ENCODE results near the gene UPF3B.
A peak's percentile ranks its signal among the peaks of the same experiment; 100 is the strongest.
"Not testable (repeated sequence)": the region's sequence is repeated elsewhere in the genome, so short reads cannot be mapped to it uniquely, and the experiment has no call there.

UPF3B gene, protein sequence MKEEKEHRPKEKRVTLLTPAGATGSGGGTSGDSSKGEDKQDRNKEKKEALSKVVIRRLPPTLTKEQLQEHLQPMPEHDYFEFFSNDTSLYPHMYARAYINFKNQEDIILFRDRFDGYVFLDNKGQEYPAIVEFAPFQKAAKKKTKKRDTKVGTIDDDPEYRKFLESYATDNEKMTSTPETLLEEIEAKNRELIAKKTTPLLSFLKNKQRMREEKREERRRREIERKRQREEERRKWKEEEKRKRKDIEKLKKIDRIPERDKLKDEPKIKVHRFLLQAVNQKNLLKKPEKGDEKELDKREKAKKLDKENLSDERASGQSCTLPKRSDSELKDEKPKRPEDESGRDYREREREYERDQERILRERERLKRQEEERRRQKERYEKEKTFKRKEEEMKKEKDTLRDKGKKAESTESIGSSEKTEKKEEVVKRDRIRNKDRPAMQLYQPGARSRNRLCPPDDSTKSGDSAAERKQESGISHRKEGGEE

DNA sequence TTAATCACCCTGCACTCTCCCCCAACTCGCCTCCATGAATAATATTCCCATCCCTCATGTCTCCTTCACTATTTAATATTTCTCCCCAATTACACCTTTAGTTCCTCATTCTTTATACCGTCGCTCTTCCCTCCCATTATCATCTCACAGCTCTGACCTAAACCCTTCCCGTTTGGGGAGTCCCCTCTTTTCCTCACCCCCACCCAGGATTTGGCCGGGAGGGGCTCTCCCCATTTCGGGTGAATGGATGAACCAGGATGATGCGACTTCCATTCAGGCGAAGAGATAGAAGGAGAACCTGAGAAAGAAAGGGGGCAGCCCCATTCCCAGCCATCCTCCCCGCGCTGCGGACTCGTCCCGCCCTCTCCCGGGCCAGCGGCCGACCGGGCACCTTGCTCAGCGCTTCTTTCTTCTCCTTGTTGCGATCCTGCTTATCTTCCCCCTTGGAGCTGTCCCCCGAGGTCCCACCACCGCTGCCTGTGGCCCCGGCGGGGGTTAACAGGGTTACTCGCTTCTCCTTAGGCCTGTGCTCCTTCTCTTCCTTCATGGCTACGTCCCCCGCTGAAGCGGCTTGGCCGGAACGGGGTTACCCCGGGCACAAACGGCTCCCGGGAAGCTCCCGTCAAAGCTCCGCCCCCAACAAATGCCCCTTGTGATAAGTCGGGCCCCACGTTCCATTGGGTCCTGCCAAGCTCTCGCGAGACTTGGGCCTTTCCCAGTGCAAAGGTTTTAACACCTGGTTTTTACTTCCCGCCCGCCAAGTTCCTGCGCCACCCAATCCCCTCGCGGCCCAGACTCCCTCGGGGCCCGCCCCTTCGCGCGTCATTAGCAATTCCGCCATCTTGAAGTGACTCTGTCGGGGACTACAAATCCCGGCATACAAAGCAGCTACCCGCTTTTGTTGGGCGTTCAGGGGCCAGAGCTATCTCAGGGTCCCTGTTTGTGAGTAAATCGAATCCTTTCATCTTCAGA is at the start of gene UPF3B:
TSS of gene UPF3B (minus strand) at position 582 of the 972 bp plus-strand sequence. CDS start at position 547, 35 bp downstream.
- DNase-seq = peak; percentile 93

DNA sequence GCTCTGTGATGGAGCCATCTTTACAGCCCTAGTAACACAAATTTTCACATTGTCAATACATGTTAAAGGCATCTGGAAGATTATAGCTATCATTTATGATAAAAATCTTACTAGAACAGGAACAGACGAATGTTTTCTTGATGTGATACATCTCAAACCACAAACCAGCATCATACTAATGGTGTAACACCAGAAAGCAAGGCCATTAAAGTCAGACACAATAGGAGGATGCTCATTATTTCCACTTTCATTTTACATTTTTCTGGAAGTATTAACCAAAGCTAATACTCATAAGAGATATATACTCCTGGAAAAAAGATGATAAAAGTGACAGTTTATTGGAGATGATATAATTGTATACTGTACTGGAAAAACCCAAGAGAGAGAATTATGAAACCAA is 48.2 kb upstream of the UPF3B start:
- no peak for DNase-seq

DNA sequence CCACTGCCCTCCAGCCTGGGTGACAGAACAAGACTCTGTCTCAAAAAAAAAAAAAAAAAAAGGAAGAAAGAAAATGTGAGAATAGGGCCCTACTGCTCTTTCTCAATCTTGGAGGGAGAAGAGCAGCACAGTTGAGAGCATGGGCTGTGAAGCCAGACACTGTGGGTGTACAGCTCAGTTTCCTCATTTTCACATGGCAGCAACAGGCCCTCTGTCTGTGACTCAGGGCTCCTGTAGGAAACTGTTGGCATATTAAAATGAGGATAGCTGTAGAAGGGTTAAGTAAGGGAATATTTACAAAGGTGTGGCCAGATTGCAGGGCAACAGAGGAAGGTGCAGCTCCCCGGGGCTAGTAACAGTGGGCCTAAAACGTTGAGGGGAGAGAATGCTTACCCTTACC is 46.4 kb upstream of the UPF3B start:
- DNase-seq = no peak

DNA sequence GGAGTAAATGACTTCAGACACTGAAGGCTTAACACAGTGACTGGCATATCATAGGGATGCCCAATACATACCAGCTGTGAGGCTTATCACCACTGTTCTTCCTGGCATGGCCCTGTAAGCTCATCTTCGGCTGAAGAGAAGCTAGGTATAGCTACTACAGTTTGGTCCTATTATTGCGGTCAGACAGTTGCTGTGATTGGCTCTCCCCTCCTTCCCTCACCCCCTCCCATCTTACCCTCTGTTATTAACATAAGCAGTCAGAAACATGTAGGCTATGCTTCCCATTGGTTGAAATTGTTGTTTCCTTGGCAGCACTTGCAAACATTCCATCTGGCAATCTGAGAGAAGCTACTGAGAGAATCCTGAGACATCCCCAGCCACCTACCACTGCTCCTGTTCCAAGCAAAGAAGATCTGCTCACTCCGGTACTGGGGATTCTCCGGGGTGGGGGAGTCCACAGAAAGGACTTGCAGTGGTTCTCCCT is 43.1 kb upstream of the UPF3B start, which contains the start of gene AKAP14:
TSS of gene AKAP14 (plus strand) at position 51 of the 484 bp plus-strand sequence. CDS start 7,331 bp downstream, outside the sequence.
- DNase-seq = no peak

DNA sequence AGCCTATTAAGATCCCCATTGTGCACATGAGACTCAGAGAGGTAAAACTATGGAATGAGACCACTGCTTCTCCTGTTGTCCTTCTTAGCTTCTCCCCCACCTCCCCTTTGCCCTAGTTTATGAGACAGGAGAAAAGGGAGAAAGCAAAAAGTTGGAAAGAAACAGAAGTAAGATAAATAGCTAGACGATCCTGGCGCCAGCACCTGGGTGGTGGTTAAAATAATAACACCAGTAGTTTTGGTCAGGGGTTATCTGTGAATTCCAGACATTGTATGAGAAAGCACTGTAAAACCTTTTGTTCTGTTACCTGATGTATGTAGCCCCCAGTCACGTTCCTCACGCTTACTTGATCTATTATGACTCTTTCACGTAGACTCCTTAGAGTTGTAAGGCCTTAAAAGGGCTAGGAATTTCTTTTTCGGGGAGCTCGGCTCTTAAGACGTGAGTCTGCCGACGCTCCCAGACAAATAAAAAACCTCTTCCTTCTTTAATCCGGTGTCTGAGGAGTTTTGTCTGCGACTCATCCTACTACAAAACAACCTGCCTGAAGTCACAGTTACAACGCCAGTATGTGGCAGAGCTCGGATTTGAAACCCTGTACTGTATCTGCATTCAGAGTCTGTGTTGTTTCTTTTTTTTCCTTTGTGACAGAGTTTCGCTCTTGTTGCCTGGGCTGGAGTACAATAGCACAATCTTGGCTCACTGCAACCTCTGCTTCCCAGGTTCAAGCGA is 39.4 kb upstream of the UPF3B start:
- not testable (repeated sequence) for DNase-seq

DNA sequence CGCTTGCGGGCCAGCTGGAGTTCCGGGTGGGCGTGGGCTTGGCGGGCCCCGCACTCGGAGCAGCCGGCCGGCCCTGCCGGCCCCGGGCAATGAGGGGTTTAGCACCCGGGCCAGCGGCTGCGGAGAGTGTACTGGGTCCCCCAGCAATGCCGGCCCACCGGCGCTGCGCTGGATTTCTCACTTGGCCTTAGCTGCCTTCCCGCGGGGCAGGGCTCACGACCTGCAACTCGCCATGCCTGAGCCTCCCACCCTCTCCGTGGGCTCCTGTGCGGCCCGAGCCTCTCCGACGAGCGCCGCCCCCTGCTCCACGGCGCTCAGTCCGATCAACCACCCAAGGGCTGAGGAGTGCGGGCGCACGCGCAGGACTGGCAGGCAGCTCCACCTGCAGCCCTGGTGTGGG is 37.9 kb upstream of the UPF3B start:
- not testable (repeated sequence) for DNase-seq

DNA sequence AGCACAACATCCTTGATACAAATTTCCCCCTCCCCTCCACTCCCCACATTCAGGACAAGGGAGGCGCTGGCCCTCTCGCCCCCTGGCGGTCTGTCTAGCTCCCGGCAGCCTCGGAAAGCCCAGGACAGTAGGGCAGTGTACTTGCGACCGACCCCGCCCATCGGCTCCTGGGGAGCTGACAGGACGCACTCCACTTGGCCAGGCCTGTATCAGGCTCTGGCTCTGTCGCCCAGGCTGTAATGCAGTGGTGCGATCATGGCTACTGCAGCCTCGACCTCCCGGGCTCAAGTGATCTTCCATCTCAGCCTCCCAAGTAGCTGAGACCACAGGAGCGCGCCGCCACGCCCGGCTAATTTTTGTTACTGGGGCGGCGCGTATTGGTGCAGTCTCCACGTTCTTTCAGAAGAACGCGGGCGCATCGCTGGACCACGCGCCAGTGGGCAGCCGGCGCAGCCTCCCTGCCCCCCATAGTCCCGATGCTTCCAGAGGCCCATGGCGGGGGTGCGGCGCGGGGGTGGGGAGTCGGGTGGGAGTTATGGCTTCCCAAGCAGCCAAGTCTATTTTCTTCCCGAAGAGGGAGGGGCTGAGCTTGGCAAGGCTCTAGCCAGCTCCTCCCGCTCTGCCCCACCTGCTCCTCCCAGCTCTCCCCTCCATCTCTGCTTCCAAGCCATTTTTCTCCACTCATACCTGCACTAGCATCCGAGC is 35.1 kb upstream of the UPF3B start:
- DNase-seq = no peak

DNA sequence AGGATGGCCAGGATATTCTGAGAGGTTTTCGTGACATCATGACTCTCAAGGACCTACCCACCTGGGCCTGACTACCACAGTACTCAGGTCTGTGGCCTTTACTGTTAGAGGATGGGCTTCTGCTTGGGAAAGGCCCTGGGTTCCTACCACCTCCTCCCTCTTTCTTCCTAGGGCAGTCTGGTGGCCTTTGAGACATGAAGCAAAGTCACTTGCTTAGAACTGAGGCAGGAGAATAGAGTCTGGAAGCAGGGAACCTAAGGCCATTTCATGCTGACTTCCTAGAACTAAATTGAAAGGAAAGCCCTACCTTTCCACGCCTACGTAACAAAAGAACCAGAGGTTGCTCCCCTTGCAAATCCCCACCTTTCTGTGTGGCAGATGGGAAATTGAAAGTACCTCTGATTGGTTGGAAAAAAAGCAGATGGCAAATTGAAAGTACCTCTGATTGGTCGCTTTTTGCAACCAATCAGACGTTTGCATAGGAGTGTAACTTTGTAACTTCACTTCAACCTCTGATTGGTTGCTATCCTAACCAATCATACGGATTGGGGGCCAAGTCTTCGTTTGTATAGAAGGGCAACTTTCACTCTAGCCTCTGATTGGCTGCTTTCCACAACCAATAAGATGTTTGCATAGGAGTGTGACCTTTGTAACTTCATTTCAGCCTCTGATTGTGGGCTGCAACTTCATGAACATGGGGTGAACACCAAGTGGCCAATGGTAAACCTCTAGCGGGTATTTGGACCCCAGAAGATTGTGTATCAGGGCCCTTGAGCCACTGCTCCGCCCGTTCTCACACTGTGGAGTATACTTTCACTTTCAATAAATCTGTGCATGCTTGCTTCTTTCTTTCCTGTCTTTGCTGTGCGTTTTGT is 33.0 kb upstream of the UPF3B start:
- DNase-seq = peak; percentile 68

DNA sequence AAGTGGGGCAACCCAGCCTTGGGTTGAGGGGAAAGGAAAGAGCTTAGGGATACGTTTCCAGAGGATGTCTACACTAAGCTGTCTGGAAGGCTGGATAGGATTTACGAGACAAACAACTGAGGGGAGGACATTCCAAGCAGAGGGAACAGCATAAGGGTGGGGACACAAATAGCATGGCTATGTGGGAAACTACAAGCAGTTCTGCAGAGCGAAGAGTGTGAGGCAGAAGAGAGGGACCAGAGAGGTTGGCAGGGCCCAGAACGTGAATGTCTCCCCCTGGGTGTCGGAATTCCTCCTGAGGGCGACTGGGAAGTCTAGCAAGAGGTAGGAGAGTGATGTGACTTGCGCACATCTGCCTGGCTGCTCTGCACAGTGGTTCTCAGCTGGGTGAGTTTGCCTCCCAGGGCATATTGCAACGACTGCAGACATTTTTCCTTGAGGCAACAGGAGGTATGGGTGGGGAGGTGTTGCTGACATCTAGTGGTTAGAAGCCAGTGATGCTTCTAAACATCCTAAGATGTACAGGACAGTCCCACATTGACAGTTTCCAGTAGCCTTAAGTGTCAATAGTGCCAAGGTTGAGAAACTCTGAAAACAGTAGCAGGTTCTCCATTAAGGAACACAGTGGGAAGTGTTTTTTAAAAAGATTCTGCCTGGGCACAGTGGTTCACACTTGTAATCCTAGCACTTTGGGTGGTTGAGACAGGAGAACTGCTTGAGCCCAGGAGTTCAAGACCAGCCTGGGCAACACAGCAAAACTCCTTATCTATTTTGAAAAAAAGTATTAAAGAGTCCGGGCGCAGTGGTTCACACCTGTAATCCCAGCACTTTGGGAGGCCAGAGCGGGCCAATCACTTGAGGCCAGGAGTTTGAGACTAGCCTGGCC is 28.0 kb upstream of the UPF3B start:
- DNase-seq = peak; percentile 3

DNA sequence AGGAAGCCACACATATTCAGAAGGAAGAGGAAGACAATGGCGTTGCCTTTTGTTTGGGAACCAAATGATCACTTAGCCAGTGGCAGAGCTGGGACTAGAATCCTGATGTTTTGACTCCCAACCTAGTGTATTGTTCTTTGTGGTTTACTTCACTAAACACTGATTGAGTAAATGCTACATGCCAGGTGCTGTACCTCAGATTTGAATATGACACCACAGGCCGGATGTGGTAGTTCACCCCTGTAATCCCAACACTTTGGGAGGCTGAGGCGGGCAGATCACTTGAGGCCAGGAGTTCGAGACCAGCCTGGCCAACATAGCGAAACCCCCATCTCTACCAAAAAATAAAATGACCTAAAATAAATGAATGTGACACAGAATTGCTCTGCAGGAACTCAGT is 27.3 kb upstream of the UPF3B start:
- DNase-seq = no peak

DNA sequence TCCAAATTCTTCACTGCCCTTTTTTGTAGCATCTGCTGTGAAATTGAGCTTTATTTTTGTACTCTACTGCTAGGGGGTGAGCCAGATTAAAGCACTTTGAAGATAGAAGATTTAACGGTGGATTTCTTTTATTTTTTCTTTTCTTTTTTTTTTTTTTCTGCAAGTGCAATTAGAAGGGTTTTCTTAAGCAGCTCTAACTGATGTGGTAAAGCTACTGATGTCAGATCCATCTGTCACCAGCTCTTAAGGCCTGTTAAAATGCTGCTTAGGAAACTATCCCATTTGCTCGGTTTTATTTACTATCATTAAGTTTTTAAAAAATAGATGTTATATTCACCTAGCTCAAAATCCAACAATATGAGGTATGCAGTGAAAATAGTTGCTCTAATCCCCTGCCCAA is 26.0 kb upstream of the UPF3B start:
- DNase-seq = no peak

DNA sequence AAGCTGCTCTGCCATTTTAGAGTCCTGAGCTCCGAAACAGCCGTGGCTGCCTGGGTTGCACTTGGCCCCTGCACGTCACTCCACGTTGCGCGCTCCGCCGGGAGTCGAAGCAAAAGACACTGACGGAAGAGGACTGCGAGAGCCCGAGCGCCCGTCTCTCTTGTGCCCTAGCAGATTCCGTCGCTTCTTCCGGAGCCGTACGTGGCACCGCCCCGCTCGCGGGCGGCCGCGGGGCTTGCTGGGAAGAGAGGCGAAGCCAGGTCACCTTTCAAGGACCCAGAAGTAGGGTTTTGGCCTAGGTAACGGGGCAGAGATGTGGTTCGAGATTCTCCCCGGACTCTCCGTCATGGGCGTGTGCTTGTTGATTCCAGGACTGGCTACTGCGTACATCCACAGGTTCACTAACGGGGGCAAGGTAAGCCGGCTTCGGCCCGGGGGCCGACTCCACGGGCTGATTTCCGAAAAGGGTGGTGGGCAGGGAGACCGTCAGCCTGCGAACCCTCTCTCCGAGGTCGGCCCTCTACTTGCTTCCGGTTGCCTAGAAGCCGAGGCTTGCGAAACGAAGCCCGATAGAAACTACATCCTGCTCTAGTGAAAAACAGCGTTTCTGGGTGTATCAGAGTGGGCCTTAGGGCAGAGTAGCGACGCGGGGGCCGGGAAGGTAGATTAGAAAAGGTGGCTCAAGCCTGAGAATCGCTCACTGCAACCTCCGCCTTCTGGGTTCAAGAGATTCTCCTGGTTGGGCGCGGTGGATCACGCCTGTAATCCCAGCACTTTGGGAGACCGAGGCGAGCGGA is 19.0 kb upstream of the UPF3B start, which contains the start of the genes NDUFA1 and RNF113A:
TSS of gene NDUFA1 (plus strand) at position 234 of the 797 bp plus-strand sequence. CDS start at position 314, 80 bp downstream.
TSS of gene RNF113A (minus strand) at position 135 of the 797 bp plus-strand sequence. CDS start at position 15, 120 bp downstream.
- peak; percentile 46 for DNase-seq

DNA sequence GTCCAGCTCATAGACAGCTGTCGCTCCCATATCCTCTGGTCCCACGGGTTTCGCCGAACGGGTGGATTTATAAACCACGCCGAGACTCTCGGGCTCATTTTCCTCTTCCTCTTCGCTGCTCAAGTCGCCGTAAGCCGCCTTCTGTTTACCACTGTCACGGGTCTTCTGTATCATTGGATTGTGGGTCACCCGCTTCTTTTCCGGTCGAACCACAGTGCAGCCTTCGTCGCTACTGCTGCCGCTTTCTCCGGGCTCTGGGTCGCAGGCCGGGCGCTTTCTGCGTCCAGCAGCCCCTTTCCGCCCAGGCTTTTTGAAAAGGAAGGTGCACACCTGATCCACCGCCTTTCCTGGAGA is 18.5 kb upstream of the UPF3B start:
- no peak for DNase-seq

DNA sequence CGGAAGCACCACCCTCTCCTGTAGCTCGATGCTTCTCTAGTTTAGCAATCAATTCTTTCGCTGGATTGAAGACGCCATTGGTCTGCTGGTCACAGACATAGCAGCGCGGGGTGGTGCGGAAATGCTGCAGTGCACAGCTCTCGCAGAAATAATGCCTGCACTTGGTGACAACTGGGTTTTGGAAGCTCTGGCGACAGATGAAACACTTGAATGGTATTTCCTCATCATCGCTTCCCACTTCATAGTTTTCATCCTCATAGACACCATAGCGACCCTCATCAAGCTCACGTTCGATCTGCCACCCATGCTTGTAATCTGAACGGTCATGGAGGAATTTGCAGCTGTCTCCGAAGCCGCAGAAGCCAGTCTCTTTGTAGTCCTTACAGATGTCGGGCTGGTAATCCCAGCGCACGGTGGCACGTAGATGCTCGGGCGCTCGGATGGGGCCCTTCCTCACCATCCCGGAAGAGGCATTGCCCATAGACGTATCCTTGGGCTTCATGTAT is 17.9 kb upstream of the UPF3B start:
- DNase-seq = no peak

DNA sequence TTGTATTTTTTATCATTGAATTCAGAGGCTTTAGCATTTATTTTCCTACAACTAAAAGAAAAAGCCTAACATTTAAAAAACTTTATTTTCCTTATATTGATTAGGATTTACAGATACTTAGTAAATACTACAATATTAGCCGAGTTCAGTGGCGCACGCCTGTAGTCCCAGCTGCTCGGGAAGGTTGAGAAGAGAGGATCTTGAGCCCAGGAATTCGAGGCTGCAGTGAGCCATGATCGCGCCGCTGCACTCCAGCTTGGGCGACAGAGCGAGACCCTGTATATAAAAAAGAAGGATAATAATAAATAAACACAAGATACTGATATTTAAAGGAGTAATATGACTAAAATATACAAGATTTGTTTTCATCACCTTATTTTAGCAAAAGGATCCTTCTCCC is 681 bp upstream of the UPF3B start:
- DNase-seq = no peak

DNA sequence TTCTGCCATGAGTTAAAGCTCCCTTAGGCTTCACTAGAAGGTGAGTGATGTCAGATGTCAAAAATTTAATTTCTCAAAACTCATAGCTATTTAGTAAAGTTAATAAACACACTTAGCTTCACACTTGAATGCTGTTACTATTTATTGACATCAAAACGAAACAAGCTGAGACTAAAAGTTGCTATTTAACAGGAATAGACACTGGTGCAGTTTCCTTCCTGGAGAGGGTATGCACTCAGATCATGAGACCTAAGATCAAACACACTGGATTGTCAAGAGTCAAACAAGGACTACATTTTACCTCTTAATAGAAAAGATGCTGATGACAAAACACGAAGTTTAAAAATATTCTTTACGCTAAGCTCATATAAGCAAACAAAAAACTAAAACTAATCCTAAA is 18.9 kb downstream of the UPF3B start:
- no peak for DNase-seq

DNA sequence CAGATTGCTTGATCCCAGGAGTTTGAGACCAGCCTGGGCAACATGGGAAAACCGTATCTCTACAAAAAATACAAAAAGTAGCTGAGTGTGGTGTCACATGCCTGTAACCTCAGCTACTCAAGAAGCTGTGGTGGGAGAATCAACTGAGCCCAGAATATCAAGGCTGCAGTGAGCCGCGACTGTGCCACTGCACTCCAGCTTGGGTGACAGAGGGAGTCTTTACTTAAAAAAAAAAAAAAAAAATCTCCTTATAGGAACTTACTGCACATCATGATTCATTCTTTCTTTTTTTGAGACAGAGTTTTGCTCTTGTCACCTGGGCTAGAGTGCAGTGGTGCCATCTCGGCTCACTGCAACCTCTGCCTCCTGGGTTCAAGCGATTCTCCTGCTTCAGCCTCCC is 24.3 kb downstream of the UPF3B start:
- no peak for DNase-seq

DNA sequence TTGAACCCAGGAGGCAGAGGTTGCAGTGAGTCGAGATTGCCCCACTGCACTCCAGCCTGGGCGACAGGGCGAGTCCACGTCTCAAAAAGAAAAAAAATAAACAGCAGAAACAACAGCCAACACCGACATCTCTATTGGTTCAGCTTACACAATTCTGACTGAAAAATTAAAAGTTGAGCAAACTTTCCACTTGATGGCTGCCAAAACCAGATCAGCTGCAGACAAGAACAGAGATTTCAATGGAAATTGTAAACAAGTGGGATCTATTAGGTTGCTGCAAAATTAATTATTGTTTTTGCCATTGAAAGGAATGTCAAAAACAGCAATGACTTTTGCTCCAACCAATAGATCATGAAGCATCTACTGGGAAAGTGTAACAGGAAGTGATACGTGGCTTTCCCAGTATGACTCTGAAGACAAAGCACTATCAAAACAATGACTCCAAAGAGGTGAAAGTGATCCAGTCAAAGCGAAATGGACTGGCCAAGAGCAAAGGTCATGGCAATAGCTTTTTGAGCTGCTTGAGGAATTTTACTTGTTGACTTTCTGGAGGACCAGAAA is 26.3 kb downstream of the UPF3B start:
- no peak for DNase-seq
